Activated T-cell treated with anti-CD3 and anti-CD28 coated beads for 4 hours (primary cell): ENCODE measurements around the gene C15orf61.
A peak's percentile ranks its signal among the peaks of the same experiment; 100 is the strongest.

ENCODE experiments used
- DNase-seq: peaks from one replicate; pipeline ENCODE4 v3.0.0-alpha.2; 2020

C15orf61 gene

DNA sequence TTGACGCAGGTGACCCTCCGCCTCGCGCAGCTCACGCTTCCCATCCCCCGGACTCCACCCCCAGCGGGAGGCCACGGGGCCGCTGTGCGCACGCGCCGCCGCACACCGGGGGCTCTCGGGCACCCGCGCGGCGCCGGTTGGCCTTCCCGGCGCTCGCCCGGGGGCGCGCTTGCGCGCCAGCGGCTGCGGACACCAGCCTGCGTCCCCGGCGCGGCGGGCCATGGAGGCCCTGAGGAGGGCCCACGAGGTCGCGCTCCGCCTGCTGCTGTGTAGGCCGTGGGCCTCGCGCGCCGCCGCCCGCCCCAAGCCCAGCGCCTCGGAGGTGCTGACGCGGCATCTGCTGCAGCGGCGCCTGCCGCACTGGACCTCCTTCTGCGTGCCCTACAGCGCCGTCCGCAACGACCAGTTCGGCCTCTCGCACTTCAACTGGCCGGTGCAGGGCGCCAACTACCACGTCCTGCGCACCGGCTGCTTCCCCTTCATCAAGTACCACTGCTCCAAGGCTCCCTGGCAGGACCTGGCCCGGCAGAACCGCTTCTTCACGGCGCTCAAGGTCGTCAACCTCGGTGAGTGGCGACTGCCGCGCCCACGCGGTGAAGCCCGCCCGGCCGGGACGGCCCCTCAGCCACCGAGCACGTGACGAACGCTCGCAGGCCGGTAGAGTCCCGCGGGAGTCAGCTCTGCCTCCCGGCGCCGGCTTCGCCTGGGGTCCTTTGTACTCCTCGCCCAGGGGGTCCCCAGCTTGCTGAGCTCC is at the start of gene C15orf61:
Gene C15orf61 (plus strand): TSS at position 103 of the 754 bp plus-strand sequence. CDS start 118 bp downstream, at position 221.
- peak; percentile 72 for DNase-seq

GRCh38 chr15:67472957-67473356 is 48.0 kb upstream of the C15orf61 start:
- DNase-seq: no peak

- DNase-seq: no peak
These were observed 46.4 kb upstream of the C15orf61 start for GRCh38 chr15:67474405-67475110.

- DNase-seq: no peak
These were observed 41.0 kb upstream of the C15orf61 start for GRCh38 chr15:67479781-67480505.

DNA sequence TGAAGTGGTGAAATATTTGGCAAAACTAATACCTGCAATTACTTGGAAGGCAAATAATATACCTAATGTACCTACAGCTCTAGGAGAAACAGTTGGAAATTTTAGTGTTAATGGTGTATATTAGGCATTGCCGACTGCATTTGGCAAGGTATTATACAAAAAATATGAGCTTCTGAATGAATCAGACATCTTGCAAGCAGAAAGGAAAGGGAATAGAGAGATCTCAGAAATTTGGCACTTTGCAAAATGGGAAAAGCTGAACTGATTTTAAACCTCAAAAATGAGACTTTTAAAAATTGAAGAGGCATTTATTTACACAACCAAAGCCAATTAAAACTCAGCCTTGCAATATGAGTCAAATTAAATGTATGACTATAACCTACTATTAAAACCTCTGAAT is 40.2 kb upstream of the C15orf61 start:
- no peak for DNase-seq

DNA sequence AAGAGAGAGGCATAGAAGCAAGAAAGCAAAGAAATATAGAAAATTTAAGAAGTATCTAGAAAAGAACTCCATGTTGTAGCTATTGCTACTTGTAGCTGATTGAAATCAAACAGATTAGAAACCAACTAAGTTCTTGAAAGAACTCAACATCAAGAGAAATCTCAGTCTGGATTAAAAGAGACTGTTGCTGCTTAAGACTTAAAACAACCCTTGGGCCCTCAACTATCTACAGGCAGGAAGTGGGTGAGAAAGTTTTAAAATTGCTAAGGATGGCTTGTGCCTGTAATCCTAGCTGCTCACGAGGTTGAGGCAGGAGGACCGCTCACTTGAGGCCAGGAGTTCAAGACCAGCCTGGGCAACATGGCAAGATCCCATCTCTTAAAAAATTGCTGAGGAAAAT is 39.3 kb upstream of the C15orf61 start:
- DNase-seq: no peak

DNA sequence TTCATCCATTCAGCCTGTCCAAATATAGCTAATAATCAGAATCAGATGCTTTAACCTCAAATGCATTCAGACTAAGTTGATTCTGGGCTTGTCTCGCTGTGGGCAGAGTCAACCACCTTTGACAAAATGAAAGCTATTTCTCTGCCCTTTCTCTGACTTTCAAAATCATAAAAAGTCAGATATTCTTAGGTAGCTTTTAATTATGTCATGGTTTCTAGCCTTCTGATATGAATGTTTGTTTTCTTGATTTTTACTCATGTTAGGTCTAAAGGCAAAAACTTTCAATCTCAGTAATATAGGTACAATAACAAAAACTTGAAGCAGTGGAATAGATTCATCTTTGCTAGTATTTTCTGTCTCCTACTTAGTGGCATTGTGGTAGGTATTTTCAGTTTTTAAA is 25.3 kb upstream of the C15orf61 start:
- no peak for DNase-seq

DNA sequence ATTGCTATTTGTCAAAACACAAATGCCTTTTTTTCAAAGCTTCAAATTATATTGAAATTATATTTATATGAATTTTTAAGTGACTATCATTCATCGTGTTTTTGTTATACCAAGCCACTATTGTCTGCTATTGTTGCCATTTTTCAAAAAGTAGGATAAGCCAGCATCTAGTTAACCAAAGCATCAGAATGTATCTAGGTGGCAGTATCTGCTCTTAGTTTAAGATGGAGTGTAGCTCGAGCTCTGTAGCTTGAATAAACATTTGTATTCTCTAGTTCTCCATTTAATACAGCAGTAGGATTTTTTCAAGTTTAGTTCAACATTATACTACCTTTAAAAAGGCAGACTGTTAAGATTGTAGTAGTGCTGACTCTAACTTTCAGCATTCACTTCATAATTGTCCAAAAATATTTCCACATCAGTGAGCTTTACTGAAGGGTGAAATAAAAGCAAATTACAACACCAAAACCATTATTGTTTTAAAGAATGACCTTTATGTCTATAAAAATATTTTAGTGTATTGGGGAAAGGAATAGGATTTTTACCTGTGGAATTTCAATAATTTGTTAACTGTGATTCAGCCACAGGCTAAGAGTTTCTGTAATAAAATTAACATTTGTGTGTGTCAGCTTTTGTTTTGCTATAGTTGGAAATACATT is 19.6 kb upstream of the C15orf61 start:
- DNase-seq: no peak

GRCh38 chr15:67501836-67502461 is 19.0 kb upstream of the C15orf61 start:
- no peak for DNase-seq

- no peak for DNase-seq
These were observed 16.9 kb upstream of the C15orf61 start for GRCh38 chr15:67504056-67504455.

- DNase-seq: no peak
These were observed 16.1 kb upstream of the C15orf61 start for GRCh38 chr15:67504796-67505195.

- DNase-seq: no peak
These were observed 15.0 kb upstream of the C15orf61 start for GRCh38 chr15:67505675-67506572.

GRCh38 chr15:67506775-67507747 is 13.9 kb upstream of the C15orf61 start:
- no peak for DNase-seq

DNA sequence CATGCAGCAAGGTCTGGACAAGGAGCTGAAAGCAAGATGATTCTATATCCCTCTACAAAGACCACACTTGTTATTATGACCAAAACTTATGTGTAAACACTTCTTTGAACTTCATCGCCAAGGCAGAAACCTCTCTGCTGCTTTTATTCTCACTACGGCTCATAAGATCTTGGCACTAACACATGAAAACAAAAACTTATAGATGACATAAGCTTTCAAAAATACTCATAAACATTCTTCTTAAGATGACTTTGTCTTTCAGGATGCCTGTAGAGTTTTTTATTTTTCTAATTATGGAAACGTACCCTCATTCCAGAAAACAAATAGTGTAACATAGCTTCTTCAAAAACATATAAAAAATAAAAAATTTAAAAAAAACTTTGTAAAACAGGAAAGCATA is 12.5 kb upstream of the C15orf61 start:
- DNase-seq: no peak

- DNase-seq: no peak
These were observed 11.0 kb upstream of the C15orf61 start for GRCh38 chr15:67509918-67510317.

GRCh38 chr15:67510597-67511190 is 10.2 kb upstream of the C15orf61 start:
- no peak for DNase-seq

DNA sequence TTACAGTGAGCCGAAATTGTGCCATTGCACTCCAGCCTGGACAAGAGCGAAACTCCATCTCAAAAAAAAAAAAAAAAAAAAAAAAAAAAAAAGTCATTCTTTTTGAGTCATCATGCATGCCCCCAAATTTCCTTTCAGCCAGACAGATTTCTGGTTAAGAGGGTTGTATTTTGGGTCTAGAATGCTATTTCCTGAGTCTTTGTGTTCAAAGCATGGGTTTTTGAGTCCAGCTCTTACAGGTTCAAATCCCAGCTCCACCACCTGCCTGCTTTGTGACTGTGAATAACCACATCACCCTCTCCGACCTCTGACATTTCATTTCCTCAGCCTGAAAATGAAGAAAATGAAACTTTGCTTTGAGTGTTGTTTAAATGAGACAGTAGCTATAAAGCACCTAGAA is 9.3 kb upstream of the C15orf61 start:
- DNase-seq: no peak

DNA sequence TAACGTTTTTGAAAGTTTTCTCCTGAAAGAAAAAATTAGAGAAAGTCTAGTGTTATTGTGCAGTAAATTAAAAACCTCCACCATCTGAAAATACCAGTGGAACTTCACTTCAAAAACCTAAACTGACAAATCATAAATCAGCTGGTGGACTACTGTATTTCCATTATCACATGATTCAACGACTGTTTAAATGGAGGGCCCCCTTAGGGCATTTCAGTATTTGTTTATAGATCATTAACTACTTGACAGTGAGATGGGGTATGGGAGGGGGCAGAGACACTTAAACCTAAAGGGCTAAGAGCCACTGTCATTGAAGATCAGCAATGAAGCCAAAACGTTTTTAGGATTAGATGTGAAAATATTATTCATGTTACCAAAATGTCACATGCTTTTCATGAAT is 8.8 kb upstream of the C15orf61 start:
- DNase-seq: no peak

DNA sequence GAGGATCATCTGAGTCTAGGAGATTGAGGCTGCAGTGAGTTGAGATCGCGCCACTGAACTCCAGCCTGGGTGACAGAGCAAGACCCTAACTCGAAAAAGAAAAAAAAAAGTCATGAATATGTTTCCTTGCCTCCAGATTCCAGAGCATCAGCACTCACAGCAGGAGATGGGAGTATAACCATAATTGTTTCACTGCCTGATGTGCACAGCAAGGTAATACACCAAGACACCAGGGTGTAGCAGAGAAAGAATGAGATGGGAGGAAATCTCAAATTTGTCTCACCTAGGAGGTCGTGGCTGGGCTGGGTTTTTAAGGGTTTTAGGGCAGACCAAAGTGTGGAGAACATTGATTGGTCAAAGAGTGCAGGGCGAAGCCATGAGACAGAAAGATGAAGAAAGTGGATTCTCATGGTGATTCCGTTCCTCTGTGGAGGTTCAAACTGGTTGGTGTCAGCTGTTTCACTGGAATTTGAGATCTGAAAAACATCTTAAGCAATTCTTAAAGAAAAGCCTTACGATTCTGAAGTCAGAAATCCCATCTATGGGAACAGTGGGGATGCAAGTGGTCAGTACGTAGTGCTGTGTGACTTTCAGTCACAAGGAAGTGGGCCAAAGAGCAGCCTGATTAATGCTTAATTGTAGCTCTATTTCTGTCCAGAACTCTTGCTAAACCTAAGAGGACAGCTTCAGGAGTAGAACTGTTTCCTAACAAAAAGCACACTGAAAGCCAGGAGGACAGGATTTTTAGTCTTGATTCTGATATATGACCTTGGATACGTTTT is 7.8 kb upstream of the C15orf61 start:
- no peak for DNase-seq
